SK-N-SH treated with all-trans-retinoic acid at 6 μM for 48 hours (cell line): ENCODE results near the gene KAT2B.

ENCODE experiments used
- ATAC-seq: fragments of 200-7000 bp; cut with Tn5 transposase; 3 replicates; pipeline ENCODE4 v1.9.1; 2020; ENCODE audit warnings: mild to moderate bottlenecking, moderate library complexity
- ARNTL ChIP-seq: fragments of 450-650 bp; formaldehyde crosslinking; IDR thresholded peaks from 2 replicates; pipeline ENCODE4 v1.5.0; 2020; ENCODE audit warnings: low read depth, mild to moderate bottlenecking, moderate library complexity, borderline replicate concordance
- BACH2 ChIP-seq: fragments of 250-450 bp; sonication (Bioruptor Pico); IDR thresholded peaks from 2 replicates; pipeline ENCODE4 v1.9.0; 2021; ENCODE audit warnings: mild to moderate bottlenecking, borderline replicate concordance
- CSDC2 ChIP-seq: fragments of 250-450 bp; sonication (Bioruptor Pico); IDR thresholded peaks from 2 replicates; pipeline ENCODE4 v1.5.0; 2020; ENCODE audit warnings: mild to moderate bottlenecking, moderate library complexity
- ESRRG ChIP-seq: fragments of 250-450 bp; sonication (Bioruptor Pico); IDR thresholded peaks from 2 replicates; pipeline ENCODE4 v1.6.1; 2021; ENCODE audit warnings: mild to moderate bottlenecking
- GLIS3 ChIP-seq: fragments of 250-450 bp; sonication (Bioruptor Pico); IDR thresholded peaks from 2 replicates; pipeline ENCODE4 v1.5.0; 2020; ENCODE audit warnings: mild to moderate bottlenecking, moderate library complexity
- ISL1 ChIP-seq: fragments of 250-450 bp; sonication (Bioruptor Pico); IDR thresholded peaks from 2 replicates; pipeline ENCODE4 v2.1.2; 2022; ENCODE audit warnings: mild to moderate bottlenecking, moderate library complexity
- OSR1 ChIP-seq: fragments of 250-450 bp; sonication (Bioruptor Pico); IDR thresholded peaks from 2 replicates; pipeline ENCODE4 v1.8.0; 2022; ENCODE audit warnings: moderate library complexity, mild to moderate bottlenecking, inconsistent platforms
- PPARA ChIP-seq: fragments of 250-450 bp; sonication (Bioruptor Pico); IDR thresholded peaks from 2 replicates; pipeline ENCODE4 v1.5.0; 2020; ENCODE audit warnings: mild to moderate bottlenecking, borderline replicate concordance
- RARB ChIP-seq: fragments of 250-450 bp; sonication (Bioruptor Pico); IDR thresholded peaks from 2 replicates; pipeline ENCODE4 v1.8.0; 2021; ENCODE audit warnings: mild to moderate bottlenecking, moderate library complexity
- TCF4 ChIP-seq: fragments of 250-450 bp; sonication (Bioruptor Pico); IDR thresholded peaks from 2 replicates; pipeline ENCODE4 v1.8.0; 2021; ENCODE audit warnings: mild to moderate bottlenecking, moderate library complexity, borderline replicate concordance
- TOX ChIP-seq: fragments of 250-450 bp; sonication (Bioruptor Pico); IDR thresholded peaks from 2 replicates; pipeline ENCODE4 v1.8.0; 2021; ENCODE audit warnings: mild to moderate bottlenecking, moderate library complexity, borderline replicate concordance
- ZC3H10 ChIP-seq: fragments of 250-450 bp; sonication (Bioruptor Pico); IDR thresholded peaks from 2 replicates; pipeline ENCODE4 v1.5.1; 2021; ENCODE audit warnings: mild to moderate bottlenecking, moderate library complexity
- ZFP3 ChIP-seq: fragments of 250-450 bp; sonication (Bioruptor Pico); IDR thresholded peaks from 2 replicates; pipeline ENCODE4 v1.5.0; 2020; ENCODE audit warnings: mild to moderate bottlenecking, moderate library complexity
- ZFP30 ChIP-seq: fragments of 450-650 bp; formaldehyde crosslinking; IDR thresholded peaks from 2 replicates; pipeline ENCODE4 v1.5.0; 2022; ENCODE audit warnings: mild to moderate bottlenecking, moderate library complexity
- ZNF565 ChIP-seq: fragments of 450-650 bp; formaldehyde crosslinking; conservative IDR thresholded peaks from 2 replicates; pipeline ENCODE4 v1.5.0; 2020; ENCODE audit warnings: low read depth, mild to moderate bottlenecking, moderate library complexity
- ZNF70 ChIP-seq: fragments of 450-650 bp; formaldehyde crosslinking; IDR thresholded peaks from 2 replicates; pipeline ENCODE4 v1.5.0; 2020; ENCODE audit warnings: mild to moderate bottlenecking, moderate library complexity
- TF ChIP-seq, protein P1 (sequence below): fragments of 250-450 bp; sonication (Bioruptor Pico); IDR thresholded peaks from 2 replicates; pipeline ENCODE4 v1.8.0; 2020; ENCODE audit warnings: mild to moderate bottlenecking, moderate library complexity, borderline replicate concordance
- TF ChIP-seq, protein P2 (sequence below): fragments of 250-450 bp; sonication (Bioruptor Pico); IDR thresholded peaks from 2 replicates; pipeline ENCODE4 v1.5.0; 2020; ENCODE audit warnings: mild to moderate bottlenecking, moderate library complexity
- TF ChIP-seq, protein P3 (sequence below): fragments of 250-450 bp; sonication (Bioruptor Pico); IDR thresholded peaks from 2 replicates; pipeline ENCODE4 v1.5.1; 2021; ENCODE audit warnings: mild to moderate bottlenecking, moderate library complexity

Gene KAT2B

DNA sequence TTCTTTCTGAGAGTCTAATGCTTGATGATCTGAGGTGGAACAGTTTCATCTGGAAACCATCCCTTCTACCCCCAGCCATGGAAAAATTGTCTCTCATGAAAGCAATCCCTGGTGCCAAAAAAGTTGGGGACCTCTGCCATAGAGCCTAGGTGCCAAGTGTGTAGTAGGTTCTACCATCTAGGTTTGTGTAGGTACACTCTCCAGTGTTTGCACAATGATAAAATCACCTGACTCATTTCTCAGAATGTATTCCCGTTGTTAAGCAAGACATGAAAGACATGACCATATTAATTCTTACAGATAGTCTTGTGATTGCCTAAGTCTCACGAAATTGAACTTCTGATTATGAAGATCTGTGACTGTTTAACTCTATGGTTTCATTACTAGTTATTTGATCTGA lies 68.6 kb downstream of the KAT2B start:
- ATAC-seq, result no peak
- TF ChIP-seq ARNTL (CRISPR knock-in tag) (no peak), CSDC2 (CRISPR knock-in tag) (no peak), ESRRG (CRISPR knock-in tag) (no peak), ZFP30 (no peak), TCF4 (CRISPR knock-in tag) (no peak)

DNA sequence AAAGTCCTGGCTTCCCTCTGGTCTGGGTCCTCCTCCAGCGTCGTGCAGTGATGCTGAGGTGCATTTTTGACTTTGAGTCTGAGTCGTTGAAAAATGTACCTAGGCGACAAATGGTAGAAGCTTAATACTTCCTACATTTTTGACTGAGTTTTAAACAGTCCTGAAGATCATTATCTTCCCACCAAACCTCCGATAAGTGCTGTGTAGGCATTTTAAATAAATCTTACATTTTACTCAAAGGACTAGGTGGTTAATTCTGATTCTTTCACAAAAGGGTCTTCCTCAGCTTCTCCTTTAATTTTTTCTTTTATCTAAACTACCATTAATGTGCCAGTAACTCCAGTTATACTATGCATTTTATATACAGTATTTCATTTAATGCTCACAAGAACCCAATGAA lies 70.6 kb downstream of the KAT2B start:
- TF ChIP-seq TCF4 (CRISPR knock-in tag), result no peak
- no peak for TF ChIP-seq ZC3H10 (CRISPR knock-in tag)
- TF ChIP-seq ZNF565 (CRISPR knock-in tag), result no peak

DNA sequence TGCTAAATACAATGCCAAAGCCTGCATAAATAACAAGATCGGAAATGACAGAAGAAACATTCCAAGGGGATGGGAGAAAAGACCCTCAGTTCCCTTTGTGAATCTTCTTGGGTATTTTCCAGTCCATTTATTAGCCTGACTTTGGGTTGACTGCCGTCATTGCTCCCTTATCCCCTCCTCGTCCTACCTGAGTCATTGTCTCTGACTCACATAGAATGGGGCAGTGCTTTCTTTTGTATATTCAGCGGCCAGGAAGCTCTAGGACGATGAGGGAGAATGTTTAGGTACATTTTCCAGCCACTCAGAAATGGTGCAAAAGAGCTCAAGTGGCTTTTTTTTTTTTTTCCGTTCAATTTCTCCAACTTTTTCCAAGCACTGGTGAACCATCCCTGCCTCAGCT lies 71.6 kb downstream of the KAT2B start:
- TF ChIP-seq RARB (CRISPR knock-in tag) (no peak), ZNF70 (CRISPR knock-in tag) (no peak), ESRRG (CRISPR knock-in tag) (no peak), ZC3H10 (CRISPR knock-in tag) (no peak), BACH2 (no peak), ISL1 (CRISPR knock-in tag) (no peak), GLIS3 (CRISPR knock-in tag) (no peak), OSR1 (CRISPR knock-in tag) (no peak), ARNTL (CRISPR knock-in tag) (no peak), PPARA (CRISPR knock-in tag) (no peak), ZFP30 (no peak), ZFP3 (CRISPR knock-in tag) (no peak), TOX (no peak)
- TF ChIP-seq, protein P1, sequence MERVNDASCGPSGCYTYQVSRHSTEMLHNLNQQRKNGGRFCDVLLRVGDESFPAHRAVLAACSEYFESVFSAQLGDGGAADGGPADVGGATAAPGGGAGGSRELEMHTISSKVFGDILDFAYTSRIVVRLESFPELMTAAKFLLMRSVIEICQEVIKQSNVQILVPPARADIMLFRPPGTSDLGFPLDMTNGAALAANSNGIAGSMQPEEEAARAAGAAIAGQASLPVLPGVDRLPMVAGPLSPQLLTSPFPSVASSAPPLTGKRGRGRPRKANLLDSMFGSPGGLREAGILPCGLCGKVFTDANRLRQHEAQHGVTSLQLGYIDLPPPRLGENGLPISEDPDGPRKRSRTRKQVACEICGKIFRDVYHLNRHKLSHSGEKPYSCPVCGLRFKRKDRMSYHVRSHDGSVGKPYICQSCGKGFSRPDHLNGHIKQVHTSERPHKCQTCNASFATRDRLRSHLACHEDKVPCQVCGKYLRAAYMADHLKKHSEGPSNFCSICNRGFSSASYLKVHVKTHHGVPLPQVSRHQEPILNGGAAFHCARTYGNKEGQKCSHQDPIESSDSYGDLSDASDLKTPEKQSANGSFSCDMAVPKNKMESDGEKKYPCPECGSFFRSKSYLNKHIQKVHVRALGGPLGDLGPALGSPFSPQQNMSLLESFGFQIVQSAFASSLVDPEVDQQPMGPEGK, result no peak
- TF ChIP-seq, protein P2, sequence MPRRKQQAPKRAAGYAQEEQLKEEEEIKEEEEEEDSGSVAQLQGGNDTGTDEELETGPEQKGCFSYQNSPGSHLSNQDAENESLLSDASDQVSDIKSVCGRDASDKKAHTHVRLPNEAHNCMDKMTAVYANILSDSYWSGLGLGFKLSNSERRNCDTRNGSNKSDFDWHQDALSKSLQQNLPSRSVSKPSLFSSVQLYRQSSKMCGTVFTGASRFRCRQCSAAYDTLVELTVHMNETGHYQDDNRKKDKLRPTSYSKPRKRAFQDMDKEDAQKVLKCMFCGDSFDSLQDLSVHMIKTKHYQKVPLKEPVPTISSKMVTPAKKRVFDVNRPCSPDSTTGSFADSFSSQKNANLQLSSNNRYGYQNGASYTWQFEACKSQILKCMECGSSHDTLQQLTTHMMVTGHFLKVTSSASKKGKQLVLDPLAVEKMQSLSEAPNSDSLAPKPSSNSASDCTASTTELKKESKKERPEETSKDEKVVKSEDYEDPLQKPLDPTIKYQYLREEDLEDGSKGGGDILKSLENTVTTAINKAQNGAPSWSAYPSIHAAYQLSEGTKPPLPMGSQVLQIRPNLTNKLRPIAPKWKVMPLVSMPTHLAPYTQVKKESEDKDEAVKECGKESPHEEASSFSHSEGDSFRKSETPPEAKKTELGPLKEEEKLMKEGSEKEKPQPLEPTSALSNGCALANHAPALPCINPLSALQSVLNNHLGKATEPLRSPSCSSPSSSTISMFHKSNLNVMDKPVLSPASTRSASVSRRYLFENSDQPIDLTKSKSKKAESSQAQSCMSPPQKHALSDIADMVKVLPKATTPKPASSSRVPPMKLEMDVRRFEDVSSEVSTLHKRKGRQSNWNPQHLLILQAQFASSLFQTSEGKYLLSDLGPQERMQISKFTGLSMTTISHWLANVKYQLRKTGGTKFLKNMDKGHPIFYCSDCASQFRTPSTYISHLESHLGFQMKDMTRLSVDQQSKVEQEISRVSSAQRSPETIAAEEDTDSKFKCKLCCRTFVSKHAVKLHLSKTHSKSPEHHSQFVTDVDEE, result no peak
- TF ChIP-seq, protein P3, sequence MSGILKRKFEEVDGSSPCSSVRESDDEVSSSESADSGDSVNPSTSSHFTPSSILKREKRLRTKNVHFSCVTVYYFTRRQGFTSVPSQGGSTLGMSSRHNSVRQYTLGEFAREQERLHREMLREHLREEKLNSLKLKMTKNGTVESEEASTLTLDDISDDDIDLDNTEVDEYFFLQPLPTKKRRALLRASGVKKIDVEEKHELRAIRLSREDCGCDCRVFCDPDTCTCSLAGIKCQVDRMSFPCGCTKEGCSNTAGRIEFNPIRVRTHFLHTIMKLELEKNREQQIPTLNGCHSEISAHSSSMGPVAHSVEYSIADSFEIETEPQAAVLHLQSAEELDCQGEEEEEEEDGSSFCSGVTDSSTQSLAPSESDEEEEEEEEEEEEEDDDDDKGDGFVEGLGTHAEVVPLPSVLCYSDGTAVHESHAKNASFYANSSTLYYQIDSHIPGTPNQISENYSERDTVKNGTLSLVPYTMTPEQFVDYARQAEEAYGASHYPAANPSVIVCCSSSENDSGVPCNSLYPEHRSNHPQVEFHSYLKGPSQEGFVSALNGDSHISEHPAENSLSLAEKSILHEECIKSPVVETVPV, result no peak
- ATAC-seq, result no peak

More for the DNA sequence above, 70.6 kb downstream of the KAT2B start:
- no peak for ATAC-seq

DNA sequence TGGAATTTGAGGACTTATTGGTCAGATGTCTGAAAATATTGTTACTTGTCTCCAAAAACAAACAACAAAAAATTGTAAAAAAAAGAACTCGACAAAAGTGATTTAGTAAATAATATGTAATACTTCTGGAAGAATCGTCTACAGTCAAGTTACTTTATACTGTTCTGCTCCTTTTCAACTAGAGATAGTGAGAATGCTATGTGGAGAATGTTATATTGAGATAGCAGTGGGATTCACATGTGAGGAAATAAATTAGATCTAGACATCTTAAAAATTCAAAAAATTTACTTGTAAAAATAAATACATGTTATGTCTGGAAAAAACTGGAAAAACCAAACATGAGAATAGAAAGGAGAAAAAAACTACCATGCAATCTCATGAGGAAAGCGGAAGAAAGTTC lies 80.8 kb downstream of the KAT2B start:
- no peak for ATAC-seq
- TF ChIP-seq, protein P2, result no peak
- TF ChIP-seq BACH2, result no peak
- TF ChIP-seq ARNTL (CRISPR knock-in tag), result no peak
- TF ChIP-seq GLIS3 (CRISPR knock-in tag), result no peak
- peak; percentile 54 for TF ChIP-seq ISL1 (CRISPR knock-in tag)
- no peak for TF ChIP-seq ZNF70 (CRISPR knock-in tag)
- no peak for TF ChIP-seq OSR1 (CRISPR knock-in tag)
- no peak for TF ChIP-seq ZFP30
- TF ChIP-seq, all 23 proteins: peak for 1
